NB4 (cell line): ENCODE data around the gene TCEA3.

Source experiments
- CTCF ChIP-seq: IDR thresholded peaks from one replicate; pipeline ENCODE4 v1.5.1; 2012; ENCODE audit warnings: low read depth, low read length
- MAX ChIP-seq: IDR thresholded peaks from 2 replicates; pipeline ENCODE4 v1.6.1; 2011; ENCODE audit warnings: low read depth, low read length
- POLR2A ChIP-seq: IDR thresholded peaks from 2 replicates; pipeline ENCODE4 v1.6.1; 2011; ENCODE audit warnings: mild to moderate bottlenecking; ENCODE audit not compliant: insufficient read length; ENCODE audit errors: extremely low read depth

GRCh38 chr1:23426828-23427227 is 2.3 kb upstream of the TCEA3 start:
- TF ChIP-seq CTCF (no peak), MAX (no peak), POLR2A (no peak)
